GM23338 (cell line): ENCODE measurements around the gene AXIN1. TPM values are rescaled to one million over a fixed set of nuclear protein-coding genes. Genes with fewer than 3 reads are reported as not detected.

Experiments
- ATAC-seq: fragments of 200-7000 bp; cut with Tn5 transposase; 3 replicates; pipeline ENCODE4 v1.9.1; 2020
- DNase-seq: peaks from one replicate; pipeline ENCODE4 v3.0.0-alpha.2; 2015; ENCODE audit warnings: low spot score
- H2AFZ ChIP-seq: fragments of 200-600 bp; sonication (generic); 2 replicates; pipeline ENCODE4 v1.8.0; 2016; ENCODE audit warnings: antibody characterized with exemption, mild to moderate bottlenecking, moderate library complexity
- H3F3A ChIP-seq: fragments of 200-600 bp; sonication (generic); replicated peaks from 2 replicates; pipeline ENCODE4 v1.8.0; 2017; ENCODE audit warnings: antibody characterized with exemption, mixed run types, low read depth
- H3K27ac ChIP-seq: fragments of 200-600 bp; sonication (generic); 2 replicates; pipeline ENCODE4 v1.6.1; 2016; ENCODE audit warnings: low read depth
- H3K27me3 ChIP-seq: fragments of 200-600 bp; sonication (generic); 2 replicates; pipeline ENCODE4 v1.8.0; 2016; ENCODE audit warnings: mild to moderate bottlenecking, mixed run types, moderate library complexity; ENCODE audit not compliant: insufficient read depth
- H3K36me3 ChIP-seq: fragments of 200-600 bp; sonication (generic); 2 replicates; pipeline ENCODE4 v1.8.0; 2016; ENCODE audit warnings: mild to moderate bottlenecking; ENCODE audit not compliant: insufficient read depth
- H3K4me1 ChIP-seq: fragments of 200-600 bp; sonication (generic); 2 replicates; pipeline ENCODE4 v1.8.0; 2016; ENCODE audit warnings: mild to moderate bottlenecking, moderate library complexity; ENCODE audit not compliant: insufficient read depth
- H3K4me2 ChIP-seq: fragments of 200-600 bp; sonication (generic); 2 replicates; pipeline ENCODE4 v1.7.1; 2017; ENCODE audit warnings: mixed run types
- H3K4me3 ChIP-seq: fragments of 200-600 bp; sonication (generic); 2 replicates; pipeline ENCODE4 v1.6.1; 2016; ENCODE audit warnings: mixed run types
- H3K79me2 ChIP-seq: fragments of 200-600 bp; sonication (generic); replicated peaks from 2 replicates; pipeline ENCODE4 v1.8.0; 2017; ENCODE audit warnings: mild to moderate bottlenecking; ENCODE audit not compliant: insufficient read depth
- H3K9me2 ChIP-seq: fragments of 200-600 bp; sonication (generic); 2 replicates; pipeline ENCODE4 v1.8.0; 2017; ENCODE audit not compliant: insufficient read depth
- H4K20me1 ChIP-seq: fragments of 200-600 bp; sonication (generic); replicated peaks from 2 replicates; pipeline ENCODE4 v1.8.0; 2017; ENCODE audit warnings: mild to moderate bottlenecking; ENCODE audit not compliant: insufficient read depth
- H3K27ac Mint-ChIP-seq: 2 replicates; pipeline ENCODE4 v1.8.0; 2020; ENCODE audit warnings: inconsistent platforms, mild to moderate bottlenecking, moderate library complexity, mixed read lengths
- H3K27me3 Mint-ChIP-seq: 3 replicates; pipeline ENCODE4 v1.8.0; 2022; ENCODE audit warnings: low read depth, mild to moderate bottlenecking, moderate library complexity, mixed read lengths, inconsistent platforms; ENCODE audit not compliant: insufficient read depth, poor library complexity
- H3K36me3 Mint-ChIP-seq: 3 replicates; pipeline ENCODE4 v1.8.0; 2021; ENCODE audit warnings: low read depth, mild to moderate bottlenecking, inconsistent platforms, moderate library complexity, mixed read lengths
- H3K4me1 Mint-ChIP-seq: 3 replicates; pipeline ENCODE4 v1.8.0; 2020; ENCODE audit warnings: mild to moderate bottlenecking, inconsistent platforms, mixed read lengths
- H3K4me3 Mint-ChIP-seq: 3 replicates; pipeline ENCODE4 v1.8.0; 2021; ENCODE audit warnings: moderate library complexity, mild to moderate bottlenecking, inconsistent platforms, mixed read lengths
- H3K9me3 Mint-ChIP-seq: 3 replicates; pipeline ENCODE4 v1.8.0; 2020; ENCODE audit warnings: moderate library complexity, mild to moderate bottlenecking, inconsistent platforms, mixed read lengths
- CREB1 ChIP-seq: fragments of 250-450 bp; sonication (Bioruptor Pico); IDR thresholded peaks from 2 replicates; pipeline ENCODE4 v1.5.0; 2020; ENCODE audit warnings: low read depth, mild to moderate bottlenecking, moderate library complexity
- CTCF ChIP-seq, 2 experiments: fragments of 200-600 bp in 1 of 2; sonication (generic) in 1 of 2; conservative IDR thresholded peaks; 2 replicates each; pipeline versions ENCODE4 v1.5.1 to v1.6.1; 2016 to 2017; ENCODE audit warnings: antibody characterized with exemption in 2 of 2, low read depth in 2 of 2, mild to moderate bottlenecking in 2 of 2, moderate library complexity in 1 of 2
- ETS1 ChIP-seq: IDR thresholded peaks from 2 replicates; pipeline ENCODE4 v1.6.1; 2016; ENCODE audit warnings: antibody characterized with exemption
- EZH2 ChIP-seq: fragments of 200-600 bp; sonication (generic); IDR thresholded peaks from one replicate; pipeline ENCODE4 v1.8.0; 2017; ENCODE audit warnings: antibody characterized with exemption, mild to moderate bottlenecking, low read depth; ENCODE audit not compliant: unreplicated experiment
- EZH2phosphoT487 ChIP-seq: fragments of 200-600 bp; sonication (generic); IDR thresholded peaks from one replicate; pipeline ENCODE4 v1.8.1; 2018; ENCODE audit warnings: antibody characterized with exemption; ENCODE audit not compliant: unreplicated experiment
- JUNB ChIP-seq: IDR thresholded peaks from one replicate; pipeline ENCODE4 v1.6.1; 2016; ENCODE audit warnings: antibody characterized with exemption; ENCODE audit not compliant: unreplicated experiment
- NANOG ChIP-seq: IDR thresholded peaks from 2 replicates; pipeline ENCODE4 v1.6.1; 2016; ENCODE audit warnings: antibody characterized with exemption, borderline replicate concordance
- POLR2AphosphoS5 ChIP-seq: IDR thresholded peaks from 2 replicates; pipeline ENCODE4 v1.6.1; 2016; ENCODE audit warnings: antibody characterized with exemption, low read depth
- REST ChIP-seq: IDR thresholded peaks from one replicate; pipeline ENCODE4 v1.6.1; 2018; ENCODE audit warnings: antibody characterized with exemption; ENCODE audit not compliant: unreplicated experiment
- STAT1 ChIP-seq: IDR thresholded peaks from one replicate; pipeline ENCODE4 v1.6.1; 2016; ENCODE audit warnings: antibody characterized with exemption; ENCODE audit not compliant: unreplicated experiment
- ZNF114 ChIP-seq: fragments of 250-450 bp; sonication (Bioruptor Pico); IDR thresholded peaks from 2 replicates; pipeline ENCODE4 v1.5.0; 2020; ENCODE audit warnings: mild to moderate bottlenecking, moderate library complexity
- ZNF331 ChIP-seq: fragments of 250-450 bp; sonication (Bioruptor Pico); IDR thresholded peaks from 2 replicates; pipeline ENCODE4 v1.5.0; 2020; ENCODE audit warnings: low read depth, mild to moderate bottlenecking, moderate library complexity
- polyA plus RNA-seq: library from polyadenylated mRNA; unstranded; fragments of >200 nt; fragmentation: Nextera tagmentation; extraction: Ambion mirVana; gene quantifications from 2 replicates; pipeline ENCODE4 v1.2.1, GENCODE V29; 2016
- total RNA-seq: library from RNA; depleted of rRNA; stranded (reverse); fragments of >200 nt; shearing (Covaris generic); gene quantifications from 2 replicates; pipeline ENCODE4 v1.2.3, GENCODE V29; 2014

The AXIN1 gene
- total and polyA plus RNA-seq, 2 experiments from 2014 or later = 14.3 to 54.5 TPM

DNA sequence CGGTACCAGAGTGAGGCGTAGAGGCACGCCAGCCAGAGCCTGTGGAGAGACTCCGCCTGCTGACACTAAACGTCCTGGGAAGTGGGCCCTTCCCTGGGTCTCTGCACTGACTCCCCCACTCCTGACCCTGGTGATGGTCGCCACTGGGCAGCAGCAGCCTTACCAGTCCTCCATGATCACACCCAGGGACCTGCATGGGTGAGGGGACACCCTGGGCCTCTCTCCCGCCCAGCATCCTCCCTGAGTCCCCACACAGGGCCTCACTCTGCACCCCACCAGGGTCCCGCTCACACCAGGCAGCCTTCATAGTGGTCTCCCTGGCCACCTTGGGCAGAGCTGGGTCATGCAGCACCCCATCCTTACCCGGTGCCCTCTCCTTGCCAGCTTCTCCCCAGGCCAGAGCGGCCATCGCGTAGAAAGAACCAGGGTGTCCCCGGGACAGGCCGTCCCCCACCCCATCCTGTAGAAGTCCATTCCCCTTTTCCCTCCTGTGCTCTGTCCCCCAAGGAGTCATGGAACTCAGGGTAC lies 87.5 kb downstream of the AXIN1 start (continued):
- TF ChIP-seq NANOG (no peak), POLR2AphosphoS5 (no peak), ETS1 (no peak), JUNB (no peak), ZNF331 (CRISPR knock-in tag) (no peak), CREB1 (CRISPR knock-in tag) (no peak), CTCF (conservative IDR thresholded peaks at IDR 0.05; ENCODE audit: low read depth in 2 of 2) (no peak), EZH2phosphoT487 (no peak)

- Mint-ChIP-seq H3K4me3 (no peak overlapping the region), H3K27ac (no peak overlapping the region), H3K36me3 (peaks cover 18% of the 10 kb centered on the region; the same call in 2 of the 3 replicates), H3K27me3 (peaks cover 10% of the 10 kb centered on the region), H3K4me1 (no peaks in the 10 kb centered on the region), H3K9me3 (no peaks in the 10 kb centered on the region; the same call in 2 of the 3 replicates)
- no peaks in the 10 kb centered on the region for H4K20me1 ChIP-seq
- H3K27me3 ChIP-seq = no peaks in the 10 kb centered on the region
- DNase-seq (no peak), ATAC-seq (no peak)
- H3K4me3 ChIP-seq = no peak overlapping the region
- H3F3A ChIP-seq = 0 out of 2 replicates have a peak, but pooled peaks cover 3% of the 10 kb centered on the region
- H3K9me2 ChIP-seq = no peaks in the 10 kb centered on the region
- H3K79me2 ChIP-seq = no peaks in the 10 kb centered on the region
- H3K27ac ChIP-seq = no peak overlapping the region
- no peaks in the 10 kb centered on the region for H3K4me1 ChIP-seq
- no peak overlapping the region for H2AFZ ChIP-seq
- no peak overlapping the region for H3K4me2 ChIP-seq
- no peaks in the 10 kb centered on the region for H3K36me3 ChIP-seq
- TF ChIP-seq CREB1 (CRISPR knock-in tag) = no peak
- no peak for TF ChIP-seq EZH2phosphoT487
- no peak for TF ChIP-seq STAT1
- TF ChIP-seq REST = no peak
- no peak for TF ChIP-seq NANOG
- TF ChIP-seq EZH2 = no peak
- no peak for TF ChIP-seq JUNB
- no peak for TF ChIP-seq ETS1
- TF ChIP-seq ZNF114 (CRISPR knock-in tag) = no peak
- no peak for TF ChIP-seq CTCF (conservative IDR thresholded peaks at IDR 0.05; ENCODE audit: low read depth in 2 of 2)
- TF ChIP-seq POLR2AphosphoS5 = no peak
Observed at GRCh38 chr16:264440-264951, 88.0 kb downstream of the AXIN1 start.
